ENCODE results near the gene KCNA3. TPM values are rescaled to one million over a fixed set of nuclear protein-coding genes. Genes with fewer than 3 reads are reported as not detected.
"Not testable (repeated sequence)": the region's sequence is repeated elsewhere in the genome, so short reads cannot be mapped to it uniquely, and the experiment has no call there.

The KCNA3 gene
- total and polyA plus RNA-seq, 2 of the 8 experiments (the other 6 are each of a cell fraction or from before 2014, with no cell fraction given) = 0.95 to 1.1 TPM

GRCh38 chr1:110659559-110659958 lies 15.2 kb downstream of the KCNA3 start:
- H3K27me3 ChIP-seq (replicated peaks in 1 of 4; ENCODE audit: control insufficient read depth in 3 of 4, extremely low read depth in 1 of 4, insufficient read depth in 3 of 4, low read length in 3 of 4); H2BK15ac ChIP-seq (ENCODE audit: low read length); FAIRE-seq; H2AFZ ChIP-seq (ENCODE audit: low read length); H3K18ac ChIP-seq (ENCODE audit: extremely low read depth, low read length); H2BK12ac ChIP-seq (ENCODE audit: low read depth, low read length); H4K5ac ChIP-seq (ENCODE audit: insufficient read length, low read depth, low read length); H2BK5ac ChIP-seq (ENCODE audit: low read depth, low read length); H3K79me1 ChIP-seq (ENCODE audit: low read depth, low read length); H3K4me1 ChIP-seq (replicated peaks in 1 of 4; ENCODE audit: control insufficient read depth in 3 of 4, insufficient read depth in 4 of 4, low read length in 3 of 4); H3K4me3 ChIP-seq (ENCODE audit: extremely low read depth in 1 of 4, insufficient read depth in 2 of 4, low read depth in 3 of 4, low read length in 4 of 4); H3K4me2 ChIP-seq (ENCODE audit: insufficient read depth in 1 of 2, low read depth in 2 of 2, low read length in 2 of 2); H3K79me2 ChIP-seq (ENCODE audit: control insufficient read depth in 1 of 2, insufficient read depth in 2 of 2, low read length in 2 of 2); H3K9me3 ChIP-seq (ENCODE audit: insufficient read depth in 2 of 2, low read depth in 1 of 2, low read length in 1 of 2); H4K8ac ChIP-seq (ENCODE audit: extremely low read depth, insufficient read depth, low read length); H3K27ac ChIP-seq (ENCODE audit: low read depth, low read length); H2BK20ac ChIP-seq (ENCODE audit: low read length); DNase-seq (ENCODE audit: low read depth in 1 of 2, low spot score in 2 of 2); H2BK120ac ChIP-seq (replicated peaks; ENCODE audit: low read depth, low read length); H3K9ac ChIP-seq (replicated peaks in 1 of 4; ENCODE audit: extremely low read depth in 1 of 4, low read depth in 3 of 4, low read length in 3 of 4); H4K20me1 ChIP-seq (replicated peaks in 1 of 2; ENCODE audit: control insufficient read depth in 1 of 2, insufficient read depth in 2 of 2, low read length in 2 of 2); H2AK5ac ChIP-seq (ENCODE audit: low read depth, low read length); H3K4ac ChIP-seq (replicated peaks; ENCODE audit: insufficient read length, low read depth, low read length); H4K91ac ChIP-seq (replicated peaks; ENCODE audit: insufficient read length, low read length); H3K23me2 ChIP-seq (ENCODE audit: low read depth, low read length); POLR2A ChIA-PET (ENCODE audit: partially characterized antibody); H3K56ac ChIP-seq (replicated peaks; ENCODE audit: insufficient read length, low read depth, low read length); H3K23ac ChIP-seq (ENCODE audit: insufficient read length); H3K14ac ChIP-seq (ENCODE audit: insufficient read length); H3K36me3 ChIP-seq (ENCODE audit: control insufficient read depth in 2 of 4, insufficient read depth in 4 of 4, low read length in 3 of 4): not testable (repeated sequence)
- WGBS, 2 experiments (ENCODE audit: extremely low coverage in 1 of 2, insufficient coverage in 1 of 2, insufficient read length in 1 of 2, insufficient replicate concordance in 2 of 2, low coverage in 1 of 2, low lambda C conversion rate in 2 of 2, missing lambda C conversion rate in 1 of 2) = 88% methylated on average over 3 of the region's 3 CpGs; no CpG with 5 or more reads in 1 of the 2 experiments
- CTCF ChIA-PET (ENCODE audit: partially characterized antibody) = interaction anchor here (0.6 kb wide), 1 partner anchor 141 kb away, joined by 4 read pairs; no protein-coding TSS in a partner anchor
